ENCODE measurements around the gene SFMBT1. TPM values are rescaled to one million over a fixed set of nuclear protein-coding genes. Genes with fewer than 3 reads are reported as not detected.

Gene SFMBT1
- polyA plus RNA-seq, 4 donors = 9.5 to 10.4 (median 9.9) TPM

DNA sequence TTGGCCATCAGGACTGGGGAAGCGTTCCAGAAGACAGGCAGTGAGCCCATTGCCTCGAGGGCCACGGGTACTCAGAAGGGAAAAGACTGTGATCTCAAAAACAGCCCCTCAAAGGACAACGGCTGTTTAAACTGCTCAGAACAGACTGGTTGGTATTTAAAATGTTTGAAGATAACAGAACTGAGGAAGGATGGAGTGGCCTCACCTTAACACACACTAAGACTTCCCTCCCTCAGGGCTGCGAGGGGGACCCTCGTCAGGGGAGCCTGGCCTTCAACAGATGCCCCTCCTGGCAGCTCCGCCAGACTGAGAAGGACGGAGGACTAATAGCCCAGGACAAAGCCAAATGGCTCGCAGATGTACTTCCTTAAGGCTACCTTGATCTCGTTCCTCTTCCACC, 151.1 kb downstream of the SFMBT1 start:
- no peak for DNase-seq (ENCODE audit: low read depth in 4 of 4, low spot score in 2 of 4)

DNA sequence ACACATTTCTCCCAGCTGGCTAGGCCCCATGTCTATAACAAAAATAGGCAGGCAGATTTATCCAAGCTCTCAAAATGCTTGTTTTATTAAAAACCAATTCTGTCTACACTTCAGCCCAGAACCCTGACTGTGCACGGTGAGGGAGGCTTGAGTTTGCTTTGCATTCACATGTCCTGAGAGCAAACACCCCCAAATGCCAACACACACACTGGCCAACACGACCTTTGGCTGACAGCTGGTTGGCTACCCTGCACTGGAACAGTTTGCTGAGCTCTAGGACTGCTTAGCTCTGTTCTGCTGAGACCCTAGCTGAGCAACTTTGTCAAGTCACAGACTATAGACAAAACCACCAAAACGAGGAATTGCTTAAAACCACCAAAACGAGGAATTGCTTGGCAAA, 152.2 kb downstream of the SFMBT1 start:
- DNase-seq (ENCODE audit: low read depth in 4 of 4, low spot score in 2 of 4) = no peak

DNA sequence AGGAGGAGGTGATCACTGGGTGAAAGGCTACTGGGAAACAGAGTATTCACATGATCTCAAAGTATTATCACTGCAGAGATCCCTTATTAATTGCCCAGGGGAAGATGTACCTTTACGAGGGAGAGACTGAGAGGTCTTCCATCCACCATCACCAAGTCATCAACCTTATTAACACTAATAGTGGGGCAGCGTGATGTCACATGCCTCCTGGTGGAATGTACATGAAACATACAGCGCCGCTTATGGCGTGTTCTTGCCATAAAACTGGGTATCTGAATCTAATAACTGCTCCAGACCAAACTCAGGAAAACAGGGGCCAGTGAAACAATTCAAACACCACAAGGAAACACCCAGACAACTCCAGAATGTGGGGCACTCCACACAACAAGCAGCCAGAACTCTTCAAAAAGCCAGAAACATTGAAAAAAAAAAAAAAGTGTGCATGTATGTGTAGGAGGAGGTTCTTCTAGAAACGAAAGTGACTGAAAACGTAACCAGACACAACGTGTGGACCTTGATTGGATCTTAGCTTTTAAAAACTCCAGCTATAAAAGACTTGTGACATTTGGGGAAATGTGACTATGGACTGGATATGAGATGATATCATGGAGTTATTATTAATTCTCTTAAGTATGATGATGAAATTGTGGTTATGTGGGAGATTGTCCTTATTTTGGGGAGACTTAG, 153.1 kb downstream of the SFMBT1 start:
- no peak for DNase-seq (ENCODE audit: low read depth in 4 of 4, low spot score in 2 of 4)

DNA sequence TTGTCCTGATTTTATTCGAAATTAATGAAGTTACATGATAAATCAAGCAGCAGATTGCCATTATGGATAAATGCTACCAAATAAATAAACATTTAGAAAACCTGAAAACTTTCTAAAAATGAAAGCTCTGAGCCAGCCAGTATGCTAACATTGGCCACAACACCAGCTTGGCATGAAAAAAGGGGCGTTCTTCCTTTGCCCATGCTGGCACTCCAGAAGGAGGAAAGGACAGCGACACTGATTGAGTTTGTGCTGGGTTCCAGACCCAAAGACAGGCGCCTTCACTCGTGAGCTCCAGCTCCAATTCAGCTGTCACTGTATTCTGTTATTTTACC, 153.6 kb downstream of the SFMBT1 start:
- DNase-seq (ENCODE audit: low read depth in 4 of 4, low spot score in 2 of 4) = no peak

DNA sequence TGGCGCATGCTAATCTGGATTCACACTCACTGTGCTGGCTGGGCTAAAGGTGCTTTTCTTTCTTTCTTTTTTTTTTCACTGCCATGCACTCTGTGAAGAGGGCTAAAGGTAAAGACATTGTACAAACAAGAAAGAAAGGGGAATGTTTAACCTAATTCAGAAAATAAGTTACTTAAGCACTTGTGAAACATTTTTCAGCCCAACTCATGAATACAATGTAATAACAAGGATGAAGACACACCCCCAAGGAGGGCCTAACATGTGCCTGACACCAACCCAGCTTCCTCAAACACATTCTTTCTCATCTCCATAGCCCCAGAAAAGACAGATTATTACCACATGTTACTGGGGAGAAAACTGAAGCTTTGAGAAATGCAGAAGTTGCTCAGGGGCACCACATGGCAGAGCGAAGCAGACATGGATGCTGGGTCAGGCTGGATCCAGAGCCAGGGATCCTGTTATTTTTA, 154.2 kb downstream of the SFMBT1 start:
- DNase-seq (ENCODE audit: low read depth in 4 of 4, low spot score in 2 of 4) = no peak

DNA sequence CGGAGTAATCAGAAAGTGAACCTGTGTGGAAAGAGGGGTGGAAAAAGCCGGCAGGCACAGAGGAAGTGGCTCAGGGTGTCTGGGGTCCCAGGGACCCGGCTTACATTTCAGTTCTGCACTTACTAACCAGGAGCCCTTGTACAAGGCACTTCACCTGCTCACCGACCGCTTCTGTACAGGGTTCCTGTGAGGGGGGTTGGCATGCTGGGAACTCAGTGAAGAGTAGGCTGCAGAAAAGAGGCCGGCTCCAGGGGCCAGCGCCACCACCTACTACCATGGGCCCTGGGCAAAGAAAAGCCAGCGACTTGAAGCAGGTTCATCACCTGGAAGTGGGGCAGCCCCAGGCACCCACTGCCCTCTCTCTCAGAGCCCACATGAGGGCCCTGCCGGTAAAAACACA, 154.7 kb downstream of the SFMBT1 start:
- DNase-seq (ENCODE audit: low read depth in 4 of 4, low spot score in 2 of 4) = no peak

DNA sequence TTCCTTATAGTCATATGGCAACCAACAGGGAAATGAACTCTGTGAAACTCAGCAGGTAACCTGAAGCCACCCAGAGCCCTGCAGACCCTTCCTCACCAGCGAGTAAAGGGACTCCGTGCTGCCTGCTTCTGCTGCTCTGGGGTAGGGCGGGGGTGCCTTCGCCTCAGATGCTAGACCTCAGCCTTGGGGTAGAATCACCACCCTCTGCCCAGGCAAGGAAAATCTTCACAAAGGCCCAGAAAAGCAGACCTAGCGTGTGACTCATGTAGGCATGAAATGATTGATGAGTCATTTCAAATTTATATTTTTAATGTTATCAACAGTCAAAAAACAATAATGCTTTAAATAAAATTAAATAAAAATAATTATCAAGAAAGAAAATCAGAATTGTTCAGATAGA, 155.1 kb downstream of the SFMBT1 start:
- DNase-seq (ENCODE audit: low read depth in 4 of 4, low spot score in 2 of 4) = no peak

DNA sequence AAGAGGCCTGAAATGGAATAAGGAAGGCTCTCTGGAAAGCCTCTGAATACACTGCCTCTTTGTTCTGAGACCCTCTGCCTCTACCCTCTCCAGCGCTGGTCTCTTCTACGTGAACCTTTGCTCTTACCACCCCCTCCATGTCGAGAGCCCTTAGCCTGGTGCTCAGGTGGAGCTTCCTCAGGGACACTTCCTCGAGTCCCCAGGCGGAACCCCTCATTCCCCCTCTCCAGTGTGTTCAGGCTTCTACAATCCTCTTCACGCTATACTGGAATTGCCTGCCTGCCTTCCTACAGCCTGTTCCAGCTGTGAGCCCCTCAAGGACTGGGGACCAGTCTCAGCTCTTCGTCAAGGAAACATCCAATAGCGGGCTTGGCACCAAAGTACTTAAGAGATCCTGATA, 156.0 kb downstream of the SFMBT1 start:
- DNase-seq (ENCODE audit: low read depth in 4 of 4, low spot score in 2 of 4) = no peak

DNA sequence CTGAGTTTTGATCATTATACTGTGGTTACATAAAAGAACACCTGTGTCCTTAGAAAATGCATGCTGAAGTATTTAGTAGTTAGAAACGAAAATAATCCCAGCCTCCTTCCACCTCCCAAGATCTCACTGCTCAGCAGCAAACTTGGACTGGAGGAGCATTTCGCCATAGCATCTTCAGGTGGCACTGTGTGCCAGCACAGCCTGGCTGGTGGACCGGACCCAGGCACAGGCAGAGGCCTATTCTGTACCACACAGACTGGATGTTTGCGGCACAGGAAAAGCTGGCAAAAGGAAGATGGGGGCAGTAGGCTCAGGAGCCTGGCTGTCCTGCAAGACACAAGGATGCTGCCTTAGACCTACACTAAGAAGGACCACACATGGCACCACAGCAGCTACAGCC, 158.7 kb downstream of the SFMBT1 start:
- no peak for DNase-seq (ENCODE audit: low read depth in 4 of 4, low spot score in 2 of 4)

DNA sequence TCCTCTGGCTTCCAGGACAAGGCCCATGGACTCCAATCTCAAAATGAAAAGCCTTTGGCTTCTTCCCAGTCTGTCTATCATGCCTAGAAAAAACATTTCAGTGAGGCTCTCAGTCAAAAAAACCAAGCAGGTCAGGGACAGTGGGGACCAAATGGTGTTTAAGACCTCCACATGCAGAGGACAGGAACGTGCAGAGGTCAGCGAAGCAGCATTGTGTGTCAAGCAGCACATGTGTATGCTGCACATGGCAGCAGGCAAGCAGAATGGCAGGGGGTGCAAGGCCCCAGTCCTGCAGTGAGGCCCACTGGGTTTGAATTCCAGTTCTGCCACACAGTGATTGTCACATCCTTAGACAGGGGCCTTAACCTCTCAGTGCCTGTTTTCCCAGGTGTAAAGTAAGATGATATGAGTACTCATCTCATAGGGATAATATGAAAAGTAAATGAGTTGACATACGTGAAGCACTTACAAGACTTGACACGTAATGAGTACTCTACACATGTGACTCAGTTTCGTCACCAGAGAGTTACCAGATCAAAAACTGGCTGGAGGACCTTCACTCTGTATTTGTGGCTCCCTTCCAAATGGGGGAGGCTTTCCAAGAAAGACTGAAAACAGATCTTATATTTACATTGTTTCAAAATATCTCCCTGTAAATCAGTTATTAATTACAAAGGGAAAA, 159.7 kb downstream of the SFMBT1 start:
- no peak for DNase-seq (ENCODE audit: low read depth in 4 of 4, low spot score in 2 of 4)

DNA sequence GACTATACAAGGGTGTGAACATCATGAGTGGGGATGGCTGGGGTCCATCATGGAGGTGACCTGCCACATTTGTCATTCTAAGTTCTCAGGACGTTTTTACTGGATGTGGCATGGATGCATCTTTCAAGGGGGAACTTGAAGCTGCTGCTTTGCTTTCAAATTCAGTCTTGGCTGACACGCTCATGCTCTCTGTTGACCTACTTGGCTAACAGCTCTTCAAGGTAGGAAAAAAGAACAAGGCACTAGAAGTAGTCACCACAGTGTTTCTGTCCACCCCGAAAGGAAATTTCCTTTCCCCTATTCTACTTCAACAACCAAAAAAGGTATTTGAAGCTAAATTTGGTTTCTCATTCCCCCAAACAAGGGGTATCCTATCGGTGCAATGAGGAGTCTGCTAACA, 163.5 kb downstream of the SFMBT1 start:
- no peak for DNase-seq (ENCODE audit: low read depth in 4 of 4, low spot score in 2 of 4)

DNA sequence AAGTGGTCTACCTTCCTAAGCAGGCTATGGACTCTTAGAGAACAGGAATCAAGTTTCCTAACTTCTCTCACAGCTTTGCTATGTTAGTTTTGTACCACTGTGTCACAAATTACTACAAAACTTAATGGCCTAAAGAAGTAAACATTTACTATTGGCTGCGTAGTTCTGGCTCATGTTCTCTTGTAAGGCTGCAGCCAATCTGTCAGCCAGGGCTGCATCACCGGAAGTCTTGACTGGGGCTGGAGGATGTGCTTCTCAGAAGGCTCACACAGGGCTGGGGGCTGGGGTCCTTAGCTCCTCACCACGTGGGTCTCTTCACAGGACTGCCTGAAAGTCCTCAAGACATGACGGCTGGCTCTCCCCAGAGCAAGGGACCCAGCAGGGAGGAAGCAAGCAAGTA, 164.0 kb downstream of the SFMBT1 start:
- DNase-seq (ENCODE audit: low read depth in 4 of 4, low spot score in 2 of 4) = no peak

DNA sequence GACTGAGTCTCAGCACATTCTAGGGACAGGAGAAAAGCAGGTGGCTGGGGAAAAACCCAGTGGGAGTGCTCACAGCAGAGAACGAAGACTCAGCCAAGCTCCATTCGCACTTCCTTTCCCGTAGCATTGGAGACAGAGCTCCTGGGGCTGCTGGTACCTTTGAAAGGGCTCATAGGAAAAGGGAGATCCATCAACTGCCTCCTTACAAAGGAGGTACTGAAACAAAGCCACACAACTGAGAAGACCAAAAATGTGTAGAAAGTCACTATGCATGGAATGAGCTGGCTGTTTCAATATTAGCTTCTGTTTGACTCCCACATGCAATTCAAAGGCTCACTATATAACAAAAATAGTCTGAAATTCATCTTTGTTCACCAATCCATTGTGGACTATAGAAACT, 165.4 kb downstream of the SFMBT1 start:
- no peak for DNase-seq (ENCODE audit: low read depth in 4 of 4, low spot score in 2 of 4)

DNA sequence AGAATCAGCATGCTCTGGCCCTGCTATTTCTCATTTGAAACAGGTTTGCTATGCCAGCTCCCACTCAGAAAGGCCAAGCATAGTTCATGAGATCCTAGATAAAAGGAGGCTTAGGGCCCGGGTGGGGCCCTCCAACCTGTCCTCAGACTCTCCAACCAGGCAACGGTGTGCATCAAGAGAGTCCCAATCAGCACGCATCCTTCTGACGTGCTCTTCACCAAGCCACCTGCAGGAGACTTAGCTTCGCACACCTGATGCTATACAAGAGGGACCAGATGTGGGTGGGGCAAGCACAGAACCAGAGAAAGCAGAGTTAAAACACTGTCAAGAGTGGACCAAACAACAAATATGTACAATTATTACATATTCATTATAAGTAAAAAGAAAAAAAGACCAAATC, 165.8 kb downstream of the SFMBT1 start:
- no peak for DNase-seq (ENCODE audit: low read depth in 4 of 4, low spot score in 2 of 4)

DNA sequence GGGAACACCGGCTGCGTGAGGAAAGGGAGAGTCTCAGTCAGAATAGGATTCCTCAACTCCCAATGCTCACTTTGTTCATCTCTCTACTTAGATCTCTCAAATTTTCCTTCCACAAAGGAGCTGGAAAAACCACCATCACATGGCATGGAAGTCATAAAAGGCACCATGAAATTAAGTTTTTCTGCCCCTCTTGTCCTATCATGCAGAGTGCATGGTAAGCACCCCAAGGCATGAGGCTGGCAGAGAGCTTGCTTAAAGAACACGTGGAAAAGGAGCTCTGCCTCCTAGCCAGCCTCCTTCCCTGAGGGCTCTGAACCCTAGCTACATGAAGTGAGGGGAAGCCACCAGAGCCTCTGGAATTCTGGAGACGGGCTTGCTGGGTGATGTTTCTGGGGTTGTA, 166.3 kb downstream of the SFMBT1 start:
- DNase-seq (ENCODE audit: low read depth in 4 of 4, low spot score in 2 of 4) = no peak

DNA sequence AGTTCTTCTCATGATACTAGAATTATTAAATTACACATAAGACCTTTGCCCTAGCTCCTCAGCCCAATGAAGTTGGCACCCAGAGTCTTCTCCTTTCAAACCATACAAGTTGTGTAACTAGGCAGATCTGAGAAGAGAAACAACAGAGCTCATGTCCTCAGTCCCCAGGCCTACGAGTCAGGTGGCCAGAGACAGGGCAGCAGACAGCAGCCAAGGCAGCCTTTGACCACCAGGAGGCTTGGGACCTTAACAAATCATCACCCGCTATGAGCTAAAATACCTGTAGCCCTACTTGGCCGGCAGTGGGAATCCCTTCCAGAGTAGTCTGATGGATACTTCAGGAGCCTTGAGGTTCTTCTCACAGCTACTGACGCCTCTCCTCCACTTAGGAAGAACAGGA, 166.8 kb downstream of the SFMBT1 start:
- DNase-seq (ENCODE audit: low read depth in 4 of 4, low spot score in 2 of 4) = no peak

DNA sequence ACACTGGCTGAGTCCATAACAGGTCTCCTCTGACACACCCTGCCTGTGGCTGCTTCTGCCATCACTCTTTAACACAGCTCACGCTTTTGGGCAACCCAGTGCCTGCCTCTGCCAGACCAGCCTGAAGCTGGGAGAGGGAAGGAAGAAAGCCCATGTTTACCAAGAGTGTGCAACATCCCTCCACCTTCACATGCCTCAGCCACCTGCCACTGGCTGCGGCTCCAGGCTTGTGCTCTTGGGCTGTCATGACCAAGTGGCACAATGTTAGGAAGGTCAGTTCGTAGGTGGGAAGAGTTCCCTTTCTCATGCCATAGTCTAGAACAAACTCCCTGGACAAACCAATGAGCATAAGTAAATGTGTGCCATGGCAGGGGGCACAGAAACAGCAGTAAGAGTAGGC, 168.8 kb downstream of the SFMBT1 start:
- DNase-seq (ENCODE audit: low read depth in 4 of 4, low spot score in 2 of 4) = no peak

DNA sequence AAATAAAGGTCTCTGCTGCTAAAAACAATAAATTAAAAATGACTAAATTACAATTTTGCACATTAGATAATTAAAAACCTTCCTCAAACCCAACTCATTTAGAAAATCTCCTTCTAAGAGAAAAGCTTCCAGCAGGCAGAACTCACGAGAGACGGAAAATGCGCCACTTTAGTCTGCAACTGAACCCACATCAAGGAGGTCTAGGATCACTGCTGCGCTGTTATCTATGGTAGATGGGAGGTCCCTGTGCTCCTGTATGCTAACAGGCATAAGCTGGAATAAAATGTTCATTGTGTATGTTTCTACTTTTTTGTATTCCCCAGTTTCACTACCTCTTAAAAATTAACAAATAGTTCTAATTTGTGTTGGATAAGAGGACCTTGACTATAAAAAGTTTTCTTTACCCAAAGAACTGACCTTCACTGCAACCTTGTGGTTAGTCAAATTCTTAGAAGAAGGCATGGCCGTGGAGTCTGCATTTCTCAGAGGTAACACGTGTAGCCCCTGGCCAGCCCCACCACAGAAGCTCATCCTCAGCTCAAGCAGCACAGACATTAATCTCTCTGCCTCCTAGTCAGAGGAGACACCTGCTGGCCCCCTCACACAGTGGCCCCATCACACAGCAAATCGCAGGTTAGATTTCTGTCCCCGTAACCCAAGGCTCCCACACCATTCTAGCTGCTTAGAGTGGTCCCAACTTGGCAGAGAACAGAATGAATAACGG, 170.8 kb downstream of the SFMBT1 start:
- no peak for DNase-seq (ENCODE audit: low read depth in 4 of 4, low spot score in 2 of 4)

DNA sequence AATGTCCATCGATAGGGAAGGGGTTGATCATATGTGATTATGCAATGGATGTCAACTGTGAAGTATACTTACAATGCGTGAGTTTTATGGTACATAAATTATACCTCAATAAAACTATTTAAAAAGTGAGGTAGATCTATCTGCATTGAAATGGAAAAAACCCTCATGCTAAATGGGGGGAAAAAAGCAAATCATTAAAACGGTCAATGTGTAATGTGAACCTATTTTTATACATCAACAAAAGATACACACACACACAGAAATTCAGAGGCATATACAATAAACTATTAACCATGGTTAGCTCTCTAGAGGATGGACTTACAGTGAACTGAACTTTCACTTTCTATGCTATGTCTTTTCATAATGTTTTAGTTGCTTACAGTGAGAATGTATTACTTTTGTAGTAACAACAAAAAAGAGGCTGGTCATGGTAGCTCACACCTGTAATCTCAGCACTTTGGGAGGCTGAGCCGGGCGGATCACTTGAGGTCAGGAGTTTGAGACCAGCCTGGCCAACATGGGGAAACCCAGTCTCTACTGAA, 171.6 kb downstream of the SFMBT1 start:
- DNase-seq (ENCODE audit: low read depth in 4 of 4, low spot score in 2 of 4) = no peak

DNA sequence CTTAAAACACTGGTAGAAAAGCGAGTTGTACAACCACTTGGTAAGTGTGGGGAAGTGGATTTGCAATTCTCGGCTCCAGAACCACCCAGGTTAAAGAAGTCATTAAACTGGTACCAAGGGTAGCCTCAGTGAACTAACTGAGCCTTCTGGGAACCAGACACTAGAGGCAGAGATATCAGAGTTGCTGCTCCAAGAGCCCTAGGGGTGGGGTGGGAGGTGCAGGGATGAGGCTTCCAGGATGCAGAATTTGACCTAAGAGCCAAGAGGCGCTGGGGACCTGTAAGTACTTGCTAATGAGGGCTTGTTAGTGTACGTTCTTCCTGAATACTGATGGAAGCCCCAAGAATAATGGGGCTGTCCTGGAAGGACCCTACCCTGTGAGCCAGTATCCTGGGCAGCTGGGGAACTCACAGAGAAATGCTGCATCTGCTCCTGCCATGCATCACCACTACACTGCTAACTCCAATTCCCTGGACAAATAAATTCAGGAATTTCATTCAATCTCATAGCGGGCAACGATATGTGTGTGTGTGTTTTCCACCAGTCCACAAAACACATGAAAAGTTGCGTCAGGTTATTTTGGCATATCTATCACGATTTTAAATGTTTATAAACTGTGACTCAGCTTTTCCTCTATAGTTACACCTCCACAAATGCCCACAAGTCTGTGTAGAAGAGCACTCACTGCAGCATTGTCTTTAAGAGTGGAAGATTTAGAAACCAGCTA, 172.3 kb downstream of the SFMBT1 start:
- no peak for DNase-seq (ENCODE audit: low read depth in 4 of 4, low spot score in 2 of 4)

DNA sequence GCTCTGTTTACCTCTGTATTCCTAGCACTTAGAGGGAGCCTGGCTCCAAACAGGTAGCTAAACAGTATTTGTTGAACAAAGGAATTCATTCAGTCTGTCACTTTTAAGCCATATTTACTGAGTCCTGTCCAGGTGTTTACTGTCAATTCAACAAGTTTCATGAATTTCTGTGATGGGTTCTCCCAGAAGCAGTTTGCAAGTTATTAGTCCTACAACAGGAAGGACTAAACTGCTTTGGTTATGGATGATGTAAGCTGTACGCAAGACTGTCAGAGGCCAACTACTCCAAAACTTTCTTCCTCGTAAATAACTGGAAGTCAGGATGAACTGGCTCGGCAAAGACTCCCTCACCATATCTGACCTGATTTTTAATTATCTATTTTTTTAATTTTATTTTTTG, 173.6 kb downstream of the SFMBT1 start:
- DNase-seq (ENCODE audit: low read depth in 4 of 4, low spot score in 2 of 4) = no peak
